ENCODE results near the gene CYP1B1.

DNA sequence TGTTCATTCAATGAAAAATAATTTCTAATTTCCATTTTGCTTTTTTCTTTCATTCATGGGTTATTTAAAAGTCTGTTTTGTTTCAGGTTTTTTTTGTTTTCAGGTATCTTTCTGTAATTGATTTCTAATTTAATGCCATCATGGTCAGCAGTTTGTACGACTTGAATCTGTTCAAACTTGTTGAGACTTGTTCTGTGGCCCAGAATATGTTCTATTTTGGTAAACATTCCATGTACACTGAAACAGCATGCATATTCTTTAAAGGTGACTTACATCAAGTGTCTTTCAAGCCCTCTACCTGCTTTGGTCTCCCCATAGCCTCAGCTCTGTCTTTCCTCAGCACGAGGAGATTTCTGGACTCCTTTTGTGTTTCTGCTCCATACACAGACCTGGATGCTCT, 49.1 kb downstream of the CYP1B1 start:
- TF ChIP-seq, protein P1, sequence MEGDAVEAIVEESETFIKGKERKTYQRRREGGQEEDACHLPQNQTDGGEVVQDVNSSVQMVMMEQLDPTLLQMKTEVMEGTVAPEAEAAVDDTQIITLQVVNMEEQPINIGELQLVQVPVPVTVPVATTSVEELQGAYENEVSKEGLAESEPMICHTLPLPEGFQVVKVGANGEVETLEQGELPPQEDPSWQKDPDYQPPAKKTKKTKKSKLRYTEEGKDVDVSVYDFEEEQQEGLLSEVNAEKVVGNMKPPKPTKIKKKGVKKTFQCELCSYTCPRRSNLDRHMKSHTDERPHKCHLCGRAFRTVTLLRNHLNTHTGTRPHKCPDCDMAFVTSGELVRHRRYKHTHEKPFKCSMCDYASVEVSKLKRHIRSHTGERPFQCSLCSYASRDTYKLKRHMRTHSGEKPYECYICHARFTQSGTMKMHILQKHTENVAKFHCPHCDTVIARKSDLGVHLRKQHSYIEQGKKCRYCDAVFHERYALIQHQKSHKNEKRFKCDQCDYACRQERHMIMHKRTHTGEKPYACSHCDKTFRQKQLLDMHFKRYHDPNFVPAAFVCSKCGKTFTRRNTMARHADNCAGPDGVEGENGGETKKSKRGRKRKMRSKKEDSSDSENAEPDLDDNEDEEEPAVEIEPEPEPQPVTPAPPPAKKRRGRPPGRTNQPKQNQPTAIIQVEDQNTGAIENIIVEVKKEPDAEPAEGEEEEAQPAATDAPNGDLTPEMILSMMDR (IDR thresholded peaks at IDR 0.05 in 2 of 3, conservative IDR thresholded peaks at IDR 0.05 in 1 of 3; ENCODE audit: borderline replicate concordance in 1 of 3, insufficient read depth in 1 of 3, low read depth in 2 of 3, low read length in 2 of 3), result no peak
- TF ChIP-seq EZH2 (IDR thresholded peaks at IDR 0.05), result no peak
- TF ChIP-seq YY1 (IDR thresholded peaks at IDR 0.05; ENCODE audit: extremely low read depth, insufficient replicate concordance, low read depth, low read length), result no peak
- no peak for TF ChIP-seq JUND (IDR thresholded peaks at IDR 0.05)
- no peak for TF ChIP-seq POLR2A (IDR thresholded peaks at IDR 0.05; ENCODE audit: borderline replicate concordance, extremely low read depth, insufficient read depth, insufficient read length)
- TF ChIP-seq, protein P2, sequence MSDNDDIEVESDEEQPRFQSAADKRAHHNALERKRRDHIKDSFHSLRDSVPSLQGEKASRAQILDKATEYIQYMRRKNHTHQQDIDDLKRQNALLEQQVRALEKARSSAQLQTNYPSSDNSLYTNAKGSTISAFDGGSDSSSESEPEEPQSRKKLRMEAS (IDR thresholded peaks at IDR 0.05), result no peak
- TF ChIP-seq ZFX (IDR thresholded peaks at IDR 0.05), result no peak
- TF ChIP-seq FOSL1 (IDR thresholded peaks at IDR 0.05; ENCODE audit: low read depth), result no peak
